ENCODE measurements around the gene NYAP2. TPM values are rescaled to one million over a fixed set of nuclear protein-coding genes. Genes with fewer than 3 reads are reported as not detected.

The NYAP2 gene
- total RNA-seq, 2 experiments from 2014 or later = 0.09 TPM; not detected in 1

DNA sequence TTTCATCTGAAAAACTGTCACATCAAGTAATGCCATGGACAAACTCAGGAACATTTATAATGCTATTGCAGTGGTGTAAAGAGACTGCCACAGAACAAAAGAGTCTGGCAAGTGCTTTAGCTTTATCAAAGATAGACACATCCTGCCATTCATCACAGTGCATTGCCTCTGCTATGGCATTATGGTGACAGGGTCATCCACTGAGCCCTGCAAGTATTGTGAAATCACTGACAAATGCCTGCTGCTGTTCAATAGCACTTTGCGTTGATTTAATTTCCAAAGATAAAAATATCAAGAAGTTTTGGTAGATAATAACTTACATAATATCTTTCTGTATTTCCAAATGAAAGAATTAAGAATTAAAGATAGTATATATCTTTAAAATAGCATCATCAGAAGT, 38.7 kb downstream of the NYAP2 start:
- H3K4me1 ChIP-seq (ENCODE audit: insufficient read depth, low read length, poor library complexity, severe bottlenecking) = peaks cover 13% of the 10 kb centered on the region
- no peaks in the 10 kb centered on the region for H4K20me1 ChIP-seq (ENCODE audit: insufficient read depth, low read length)
- no TSS peak for BruUV-seq (replicated peaks)
- H3K9me2 ChIP-seq (ENCODE audit: insufficient read depth, low read length) = no peaks in the 10 kb centered on the region
- no peak overlapping the region for H3K4me2 ChIP-seq (ENCODE audit: low read length)
- CTCF ChIA-PET (ENCODE audit: unreplicated experiment) = no interaction called here
- DNase-seq (ENCODE audit: low spot score) = no peak
- POLR2A ChIA-PET = no interaction called here
- H3K27ac ChIP-seq (ENCODE audit: low read depth, low read length, poor library complexity, severe bottlenecking) = no peak overlapping the region
- TF ChIP-seq, protein P1, sequence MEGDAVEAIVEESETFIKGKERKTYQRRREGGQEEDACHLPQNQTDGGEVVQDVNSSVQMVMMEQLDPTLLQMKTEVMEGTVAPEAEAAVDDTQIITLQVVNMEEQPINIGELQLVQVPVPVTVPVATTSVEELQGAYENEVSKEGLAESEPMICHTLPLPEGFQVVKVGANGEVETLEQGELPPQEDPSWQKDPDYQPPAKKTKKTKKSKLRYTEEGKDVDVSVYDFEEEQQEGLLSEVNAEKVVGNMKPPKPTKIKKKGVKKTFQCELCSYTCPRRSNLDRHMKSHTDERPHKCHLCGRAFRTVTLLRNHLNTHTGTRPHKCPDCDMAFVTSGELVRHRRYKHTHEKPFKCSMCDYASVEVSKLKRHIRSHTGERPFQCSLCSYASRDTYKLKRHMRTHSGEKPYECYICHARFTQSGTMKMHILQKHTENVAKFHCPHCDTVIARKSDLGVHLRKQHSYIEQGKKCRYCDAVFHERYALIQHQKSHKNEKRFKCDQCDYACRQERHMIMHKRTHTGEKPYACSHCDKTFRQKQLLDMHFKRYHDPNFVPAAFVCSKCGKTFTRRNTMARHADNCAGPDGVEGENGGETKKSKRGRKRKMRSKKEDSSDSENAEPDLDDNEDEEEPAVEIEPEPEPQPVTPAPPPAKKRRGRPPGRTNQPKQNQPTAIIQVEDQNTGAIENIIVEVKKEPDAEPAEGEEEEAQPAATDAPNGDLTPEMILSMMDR (conservative IDR thresholded peaks at IDR 0.05; ENCODE audit: low read length) = no peak
- TF ChIP-seq EZH2phosphoT487 (IDR thresholded peaks at IDR 0.05; ENCODE audit: borderline replicate concordance, low read depth, low read length) = no peak
- H2AFZ ChIP-seq (ENCODE audit: low read length) = no peak overlapping the region
- no peaks in the 10 kb centered on the region for H3K36me3 ChIP-seq (ENCODE audit: insufficient read depth, low read length)
- intact Hi-C loops (cut with micrococcal nuclease; ENCODE audit: unreplicated experiment) = loop anchor here (5.0 kb wide), 1 partner anchor 166 kb away; no protein-coding TSS in a partner anchor
- H3K4me3 ChIP-seq (ENCODE audit: low read depth, low read length, poor library complexity, severe bottlenecking) = no peak overlapping the region
- H3K9me3 ChIP-seq (ENCODE audit: low read length) = no peaks in the 10 kb centered on the region
- H3K79me2 ChIP-seq (ENCODE audit: insufficient read depth, low read depth, low read length) = no peaks in the 10 kb centered on the region

DNA sequence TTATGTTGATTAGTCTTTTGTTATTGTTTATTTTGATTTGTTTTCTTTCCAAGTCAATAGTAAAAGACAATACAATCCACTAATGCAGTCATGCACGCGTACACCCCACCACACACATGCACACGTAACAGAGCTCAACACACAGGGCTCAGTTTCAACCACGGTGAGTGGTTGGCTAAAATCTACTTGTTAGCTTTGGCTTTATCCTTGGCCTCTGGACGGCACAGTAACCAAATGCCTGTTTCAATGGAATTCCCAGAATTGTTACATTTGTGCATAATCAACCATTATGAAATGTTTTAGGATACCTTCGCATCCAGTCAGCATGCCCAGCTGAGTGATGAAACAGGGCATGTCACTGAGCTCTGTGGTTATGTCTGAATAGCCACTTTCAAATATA, 53.2 kb downstream of the NYAP2 start:
- CTCF ChIA-PET (ENCODE audit: unreplicated experiment) = no interaction called here
- POLR2A ChIA-PET = interaction anchor here (0.6 to 2.3 kb wide), 5 partner anchors 10 to 176 kb away, joined by 3 to 8 read pairs (median 5); no protein-coding TSS in a partner anchor
- Histone ChIP-seq H3K9me3 (ENCODE audit: low read length) (no peaks in the 10 kb centered on the region), H3K4me1 (ENCODE audit: insufficient read depth, low read length, poor library complexity, severe bottlenecking) (no peaks in the 10 kb centered on the region), H3K4me3 (ENCODE audit: low read depth, low read length, poor library complexity, severe bottlenecking) (no peak overlapping the region), H3K36me3 (ENCODE audit: insufficient read depth, low read length) (no peaks in the 10 kb centered on the region), H3K79me2 (ENCODE audit: insufficient read depth, low read depth, low read length) (no peaks in the 10 kb centered on the region), H2AFZ (ENCODE audit: low read length) (no peak overlapping the region), H3K4me2 (ENCODE audit: low read length) (no peak overlapping the region), H3K9me2 (ENCODE audit: insufficient read depth, low read length) (no peaks in the 10 kb centered on the region), H3K27ac (ENCODE audit: low read depth, low read length, poor library complexity, severe bottlenecking) (no peak overlapping the region), H4K20me1 (ENCODE audit: insufficient read depth, low read length) (no peaks in the 10 kb centered on the region)
- no peak for DNase-seq (ENCODE audit: low spot score)
- BruUV-seq (replicated peaks) = no TSS peak
- no peak for TF ChIP-seq EZH2phosphoT487 (IDR thresholded peaks at IDR 0.05; ENCODE audit: borderline replicate concordance, low read depth, low read length)
- intact Hi-C loops (cut with micrococcal nuclease; ENCODE audit: unreplicated experiment) = no loop called here

DNA sequence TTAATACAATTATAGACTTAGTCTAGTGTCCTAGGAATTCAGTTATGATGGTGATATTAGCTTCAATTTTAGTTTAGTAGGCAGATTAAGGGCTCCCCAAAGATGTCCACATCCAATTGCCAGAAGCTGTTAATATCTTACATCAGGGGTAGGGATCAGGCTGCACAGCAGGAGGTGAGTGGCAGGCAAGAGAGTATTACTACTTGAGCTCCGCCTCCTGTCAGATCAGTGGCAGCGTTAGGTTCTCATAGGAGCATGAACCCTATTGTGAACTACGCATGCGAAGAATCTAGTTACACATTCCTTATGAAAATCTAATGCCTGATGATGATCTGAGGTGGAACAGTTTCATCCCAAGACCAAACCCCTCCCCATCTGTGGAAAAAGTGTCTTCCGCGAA, 54.9 kb downstream of the NYAP2 start:
- no peaks in the 10 kb centered on the region for H3K36me3 ChIP-seq (ENCODE audit: insufficient read depth, low read length)
- ChIA-PET POLR2A (interaction anchor here (0.7 kb wide), 1 partner anchor 106 kb away, joined by 6 read pairs; no protein-coding TSS in a partner anchor), CTCF (ENCODE audit: unreplicated experiment) (no interaction called here)
- H3K4me2 ChIP-seq (ENCODE audit: low read length) = no peak overlapping the region
- intact Hi-C loops (cut with micrococcal nuclease; ENCODE audit: unreplicated experiment) = no loop called here
- H3K4me1 ChIP-seq (ENCODE audit: insufficient read depth, low read length, poor library complexity, severe bottlenecking) = no peaks in the 10 kb centered on the region
- TF ChIP-seq EZH2phosphoT487 (IDR thresholded peaks at IDR 0.05; ENCODE audit: borderline replicate concordance, low read depth, low read length) = no peak
- TF ChIP-seq, protein P1 (conservative IDR thresholded peaks at IDR 0.05; ENCODE audit: low read length) = no peak
- H3K79me2 ChIP-seq (ENCODE audit: insufficient read depth, low read depth, low read length) = no peaks in the 10 kb centered on the region
- DNase-seq (ENCODE audit: low spot score) = no peak
- BruUV-seq (replicated peaks) = no TSS peak
- no peaks in the 10 kb centered on the region for H3K9me2 ChIP-seq (ENCODE audit: insufficient read depth, low read length)
- no peaks in the 10 kb centered on the region for H4K20me1 ChIP-seq (ENCODE audit: insufficient read depth, low read length)
- H3K4me3 ChIP-seq (ENCODE audit: low read depth, low read length, poor library complexity, severe bottlenecking) = no peak overlapping the region
- no peak overlapping the region for H2AFZ ChIP-seq (ENCODE audit: low read length)
- H3K27ac ChIP-seq (ENCODE audit: low read depth, low read length, poor library complexity, severe bottlenecking) = no peak overlapping the region
- H3K9me3 ChIP-seq (ENCODE audit: low read length) = no peaks in the 10 kb centered on the region

Data from OCI-LY7 (cell line).